ENCODE measurements around the gene RAP1GAP. TPM values are rescaled to one million over a fixed set of nuclear protein-coding genes. Genes with fewer than 3 reads are reported as not detected.
A peak's percentile ranks its signal among the peaks of the same experiment; 100 is the strongest.

The RAP1GAP gene
- total and polyA plus RNA-seq, 2 of the 13 experiments (the other 11 are each of a cell fraction or from before 2014, with no cell fraction given): 11.9 to 37.5 TPM

DNA sequence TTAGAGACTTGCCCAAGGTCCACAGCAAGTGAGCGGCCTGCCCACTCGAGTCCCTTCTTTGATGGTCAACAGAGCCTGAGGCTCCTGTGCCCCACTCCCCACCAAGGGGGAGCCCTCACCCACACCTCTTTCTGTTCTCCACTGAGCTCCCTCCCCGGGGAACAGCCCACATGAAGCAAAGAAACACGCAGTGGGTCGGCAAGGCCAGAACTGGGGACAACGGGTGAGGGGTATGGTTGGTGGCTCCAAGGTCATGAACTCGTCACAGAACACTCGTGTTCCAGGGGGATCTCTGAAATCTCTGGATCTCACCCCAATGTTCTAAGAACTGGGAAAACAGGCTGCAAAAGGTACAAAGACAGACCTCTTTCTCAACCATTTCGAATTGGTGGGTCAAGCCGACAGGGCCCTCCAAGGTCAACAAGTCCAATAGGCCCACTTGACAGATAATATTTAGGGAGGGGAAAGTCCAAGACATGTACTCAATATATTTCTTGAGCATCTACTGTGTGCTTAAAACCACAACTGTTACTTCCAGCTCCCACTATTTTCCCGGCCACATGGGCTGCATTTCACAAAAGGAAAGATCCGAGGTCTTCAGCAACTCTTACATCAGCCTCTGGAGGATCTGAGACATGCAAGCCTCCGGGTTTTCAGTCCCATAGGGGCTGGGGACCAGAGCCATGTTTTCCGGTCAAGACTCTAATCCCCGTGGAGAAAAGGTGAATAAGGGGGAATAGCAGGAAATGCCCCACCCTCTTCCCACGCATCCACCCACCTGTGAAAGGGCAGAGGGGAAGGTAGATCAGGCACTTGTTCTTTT, 1.1 kb upstream of the RAP1GAP start (continued):
- TF ChIP-seq, protein P1, sequence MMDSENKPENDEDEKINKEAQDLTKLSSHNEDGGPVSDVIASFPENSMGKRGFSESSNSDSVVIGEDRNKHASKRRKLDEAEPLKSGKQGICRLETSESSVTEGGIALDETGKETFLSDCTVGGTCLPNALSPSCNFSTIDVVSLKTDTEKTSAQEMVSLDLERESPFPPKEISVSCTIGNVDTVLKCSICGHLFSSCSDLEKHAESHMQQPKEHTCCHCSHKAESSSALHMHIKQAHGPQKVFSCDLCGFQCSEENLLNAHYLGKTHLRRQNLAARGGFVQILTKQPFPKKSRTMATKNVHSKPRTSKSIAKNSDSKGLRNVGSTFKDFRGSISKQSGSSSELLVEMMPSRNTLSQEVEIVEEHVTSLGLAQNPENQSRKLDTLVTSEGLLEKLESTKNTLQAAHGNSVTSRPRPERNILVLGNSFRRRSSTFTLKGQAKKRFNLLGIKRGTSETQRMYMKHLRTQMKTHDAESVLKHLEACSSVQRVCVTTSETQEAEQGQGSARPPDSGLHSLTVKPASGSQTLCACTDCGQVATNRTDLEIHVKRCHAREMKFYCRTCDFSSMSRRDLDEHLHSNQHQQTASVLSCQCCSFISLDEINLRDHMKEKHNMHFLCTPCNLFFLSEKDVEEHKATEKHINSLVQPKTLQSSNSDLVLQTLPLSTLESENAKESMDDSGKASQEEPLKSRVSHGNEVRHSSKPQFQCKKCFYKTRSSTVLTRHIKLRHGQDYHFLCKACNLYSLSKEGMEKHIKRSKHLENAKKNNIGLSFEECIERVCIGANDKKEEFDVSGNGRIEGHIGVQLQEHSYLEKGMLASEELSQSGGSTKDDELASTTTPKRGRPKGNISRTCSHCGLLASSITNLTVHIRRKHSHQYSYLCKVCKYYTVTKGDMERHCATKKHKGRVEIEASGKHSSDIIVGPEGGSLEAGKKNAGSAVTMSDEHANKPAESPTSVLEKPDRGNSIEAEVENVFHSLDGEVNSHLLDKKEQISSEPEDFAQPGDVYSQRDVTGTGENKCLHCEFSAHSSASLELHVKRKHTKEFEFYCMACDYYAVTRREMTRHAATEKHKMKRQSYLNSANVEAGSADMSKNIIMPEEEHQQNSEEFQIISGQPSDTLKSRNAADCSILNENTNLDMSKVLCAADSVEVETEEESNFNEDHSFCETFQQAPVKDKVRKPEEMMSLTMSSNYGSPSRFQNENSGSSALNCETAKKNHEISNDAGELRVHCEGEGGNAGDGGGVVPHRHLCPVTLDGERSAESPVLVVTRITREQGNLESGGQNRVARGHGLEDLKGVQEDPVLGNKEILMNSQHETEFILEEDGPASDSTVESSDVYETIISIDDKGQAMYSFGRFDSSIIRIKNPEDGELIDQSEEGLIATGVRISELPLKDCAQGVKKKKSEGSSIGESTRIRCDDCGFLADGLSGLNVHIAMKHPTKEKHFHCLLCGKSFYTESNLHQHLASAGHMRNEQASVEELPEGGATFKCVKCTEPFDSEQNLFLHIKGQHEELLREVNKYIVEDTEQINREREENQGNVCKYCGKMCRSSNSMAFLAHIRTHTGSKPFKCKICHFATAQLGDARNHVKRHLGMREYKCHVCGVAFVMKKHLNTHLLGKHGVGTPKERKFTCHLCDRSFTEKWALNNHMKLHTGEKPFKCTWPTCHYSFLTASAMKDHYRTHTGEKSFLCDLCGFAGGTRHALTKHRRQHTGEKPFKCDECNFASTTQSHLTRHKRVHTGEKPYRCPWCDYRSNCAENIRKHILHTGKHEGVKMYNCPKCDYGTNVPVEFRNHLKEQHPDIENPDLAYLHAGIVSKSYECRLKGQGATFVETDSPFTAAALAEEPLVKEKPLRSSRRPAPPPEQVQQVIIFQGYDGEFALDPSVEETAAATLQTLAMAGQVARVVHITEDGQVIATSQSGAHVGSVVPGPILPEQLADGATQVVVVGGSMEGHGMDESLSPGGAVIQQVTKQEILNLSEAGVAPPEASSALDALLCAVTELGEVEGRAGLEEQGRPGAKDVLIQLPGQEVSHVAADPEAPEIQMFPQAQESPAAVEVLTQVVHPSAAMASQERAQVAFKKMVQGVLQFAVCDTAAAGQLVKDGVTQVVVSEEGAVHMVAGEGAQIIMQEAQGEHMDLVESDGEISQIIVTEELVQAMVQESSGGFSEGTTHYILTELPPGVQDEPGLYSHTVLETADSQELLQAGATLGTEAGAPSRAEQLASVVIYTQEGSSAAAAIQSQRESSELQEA (CRISPR knock-in tag; IDR thresholded peaks at IDR 0.05; ENCODE audit: not compliant biosample characterization): peak; percentile 21
- TF ChIP-seq KDM4B (CRISPR knock-in tag; IDR thresholded peaks at IDR 0.05): no peak
- no peak for TF ChIP-seq RFX5 (IDR thresholded peaks at IDR 0.05; ENCODE audit: low read depth, low read length)
- no peak for TF ChIP-seq MZF1 (CRISPR knock-in tag; IDR thresholded peaks at IDR 0.05; ENCODE audit: borderline replicate concordance)
- TF ChIP-seq HOXA7 (CRISPR knock-in tag; IDR thresholded peaks at IDR 0.05): no peak
- 0 out of 2 replicates have a peak, but pooled peaks have one; percentile 63 for TF ChIP-seq ZNF790 (CRISPR knock-in tag; IDR thresholded peaks at IDR 0.05; ENCODE audit: borderline replicate concordance)
- TF ChIP-seq, protein P2, sequence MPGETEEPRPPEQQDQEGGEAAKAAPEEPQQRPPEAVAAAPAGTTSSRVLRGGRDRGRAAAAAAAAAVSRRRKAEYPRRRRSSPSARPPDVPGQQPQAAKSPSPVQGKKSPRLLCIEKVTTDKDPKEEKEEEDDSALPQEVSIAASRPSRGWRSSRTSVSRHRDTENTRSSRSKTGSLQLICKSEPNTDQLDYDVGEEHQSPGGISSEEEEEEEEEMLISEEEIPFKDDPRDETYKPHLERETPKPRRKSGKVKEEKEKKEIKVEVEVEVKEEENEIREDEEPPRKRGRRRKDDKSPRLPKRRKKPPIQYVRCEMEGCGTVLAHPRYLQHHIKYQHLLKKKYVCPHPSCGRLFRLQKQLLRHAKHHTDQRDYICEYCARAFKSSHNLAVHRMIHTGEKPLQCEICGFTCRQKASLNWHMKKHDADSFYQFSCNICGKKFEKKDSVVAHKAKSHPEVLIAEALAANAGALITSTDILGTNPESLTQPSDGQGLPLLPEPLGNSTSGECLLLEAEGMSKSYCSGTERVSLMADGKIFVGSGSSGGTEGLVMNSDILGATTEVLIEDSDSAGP (CRISPR knock-in tag; IDR thresholded peaks at IDR 0.05; ENCODE audit: borderline replicate concordance): peak; percentile 55
- TF ChIP-seq ZFP90 (CRISPR knock-in tag; IDR thresholded peaks at IDR 0.05; ENCODE audit: borderline replicate concordance): no peak
- TF ChIP-seq SNRNP70 (IDR thresholded peaks at IDR 0.05; ENCODE audit: low read depth, low read length): no peak
- TF ChIP-seq ZNF543 (CRISPR knock-in tag; IDR thresholded peaks at IDR 0.05): 0 out of 2 replicates have a peak, but pooled peaks have one; percentile 58
- TF ChIP-seq, protein P3, sequence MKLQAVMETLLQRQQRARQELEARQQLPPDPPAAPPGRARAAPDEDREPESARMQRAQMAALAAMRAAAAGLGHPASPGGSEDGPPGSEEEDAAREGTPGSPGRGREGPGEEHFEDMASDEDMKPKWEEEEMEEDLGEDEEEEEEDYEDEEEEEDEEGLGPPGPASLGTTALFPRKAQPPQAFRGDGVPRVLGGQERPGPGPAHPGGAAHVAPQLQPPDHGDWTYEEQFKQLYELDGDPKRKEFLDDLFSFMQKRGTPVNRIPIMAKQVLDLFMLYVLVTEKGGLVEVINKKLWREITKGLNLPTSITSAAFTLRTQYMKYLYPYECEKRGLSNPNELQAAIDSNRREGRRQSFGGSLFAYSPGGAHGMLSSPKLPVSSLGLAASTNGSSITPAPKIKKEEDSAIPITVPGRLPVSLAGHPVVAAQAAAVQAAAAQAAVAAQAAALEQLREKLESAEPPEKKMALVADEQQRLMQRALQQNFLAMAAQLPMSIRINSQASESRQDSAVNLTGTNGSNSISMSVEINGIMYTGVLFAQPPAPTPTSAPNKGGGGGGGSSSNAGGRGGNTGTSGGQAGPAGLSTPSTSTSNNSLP (IDR thresholded peaks at IDR 0.05; ENCODE audit: low read depth, low read length): no peak
- TF ChIP-seq ZNF747 (CRISPR knock-in tag; IDR thresholded peaks at IDR 0.05; ENCODE audit: borderline replicate concordance): 0 out of 2 replicates have a peak, but pooled peaks have one; percentile 59
- 0 out of 2 replicates have a peak, but pooled peaks have one; percentile 7 for TF ChIP-seq ZMYM2 (CRISPR knock-in tag; IDR thresholded peaks at IDR 0.05)
- TF ChIP-seq ARNTL (CRISPR knock-in tag; IDR thresholded peaks at IDR 0.05): peak; percentile 38; the same call in 1 of the 2 replicates
- 0 out of 2 replicates have a peak, but pooled peaks have one; percentile 17 for TF ChIP-seq ZNF782 (CRISPR knock-in tag; IDR thresholded peaks at IDR 0.05; ENCODE audit: borderline replicate concordance)
- peak; percentile 11 for TF ChIP-seq ZNF713 (CRISPR knock-in tag; IDR thresholded peaks at IDR 0.05)

Data from HepG2 (cell line).